Esophagus squamous epithelium (tissue), 5 donors: ENCODE measurements around the gene LARGE1. TPM values are rescaled to one million over a fixed set of nuclear protein-coding genes. Genes with fewer than 3 reads are reported as not detected.

Source experiments
- DNase-seq: peaks from one replicate; lab custom pipeline; 2025; lab: John Stamatoyannopoulos, UW
- H3K27ac ChIP-seq, 4 donors: fragments of 200-600 bp; sonication (generic); one replicate each; pipeline ENCODE4 v1.5.1; 2016 to 2019; ENCODE audit warnings: mild to moderate bottlenecking in 1 of 4
- H3K27me3 ChIP-seq, 4 donors: fragments of 200-600 bp; sonication (generic); 1 replicate in 3 of 4; 2 replicates in 1 of 4; pipeline versions ENCODE4 v1.5.1 to v1.6.0; 2017 to 2021; ENCODE audit warnings: antibody characterized with exemption in 1 of 4
- H3K36me3 ChIP-seq, 3 donors: fragments of 200-600 bp; sonication (generic); one replicate each; pipeline ENCODE4 v1.5.1; 2016 to 2019
- H3K4me1 ChIP-seq, 3 donors: fragments of 200-600 bp; sonication (generic); one replicate each; pipeline ENCODE4 v1.5.1; 2017 to 2019
- H3K4me3 ChIP-seq, 4 donors: fragments of 200-600 bp; sonication (generic); 1 replicate in 3 of 4; 2 replicates in 1 of 4; pipeline ENCODE4 v1.5.1; 2016 to 2019; ENCODE audit warnings: mild to moderate bottlenecking in 2 of 4, moderate library complexity in 1 of 4
- H3K9me3 ChIP-seq, 3 donors: fragments of 200-600 bp; sonication (generic); one replicate each; pipeline ENCODE4 v1.5.1; 2016 to 2019
- POLR2A ChIP-seq, 4 donors: fragments of 450-650 bp; IDR thresholded peaks; one replicate each; pipeline ENCODE4 v1.6.1; 2017; ENCODE audit warnings: antibody characterized with exemption in 4 of 4, mild to moderate bottlenecking in 4 of 4, moderate library complexity in 3 of 4
- WGBS, 2 donors: methylation state at CpG; one replicate each; pipeline ENCODE4 v1.1.5; 2018; 5-methylcytosine and 5-hydroxymethylcytosine counted together
- intact Hi-C: fragments of 100-400 bp; cut with DNase I; formaldehyde crosslinking; loops from one replicate; pipeline ENCODE4 v1.15.0; 2022
- total RNA-seq, 4 donors: library from RNA; depleted of rRNA; stranded (reverse); fragments of >200 nt; gene quantifications; one replicate each; pipeline ENCODE4 v1.1.0, GENCODE V29; 2016
- TF ChIP-seq, protein P1 (sequence below), 6 experiments: fragments of 450-650 bp in 4 of 6; fragments of 200-600 bp in 2 of 6; sonication (generic) in 2 of 6; IDR thresholded peaks; one replicate each; pipeline ENCODE4 v1.5.1; 2016 to 2019; ENCODE audit warnings: antibody characterized with exemption in 6 of 6, mild to moderate bottlenecking in 4 of 6, moderate library complexity in 4 of 6
- donor health status: DM: yes; HTN: yes; CAD: no.

LARGE1 gene
- total RNA-seq, 4 donors from 2014 or later = 5.2 to 15.1 (median 6.6) TPM

DNA sequence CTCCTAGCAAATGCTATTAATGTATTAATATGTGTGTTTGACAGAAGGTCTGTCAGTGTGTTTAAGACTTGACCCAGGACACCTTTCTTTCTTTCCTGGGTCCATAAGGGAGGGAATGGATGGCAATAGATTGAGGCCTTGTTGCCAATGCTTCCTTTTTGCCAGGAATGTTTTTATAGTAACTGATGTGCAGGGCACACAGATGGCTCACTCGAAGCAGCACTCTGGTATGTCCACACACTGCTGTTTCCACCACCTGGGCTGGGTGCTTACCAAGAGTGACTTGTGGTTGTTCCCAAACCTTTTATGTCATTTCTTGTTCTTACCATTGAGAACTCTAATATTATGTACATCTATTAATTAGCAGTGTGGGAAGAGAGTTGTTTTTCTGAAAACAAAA lies 465.2 kb downstream of the LARGE1 start:
- no peaks in the 10 kb centered on the region for H3K4me1 ChIP-seq
- no peak overlapping the region for H3K4me3 ChIP-seq
- H3K27me3 ChIP-seq = no peaks in the 10 kb centered on the region
- no peaks in the 10 kb centered on the region for H3K9me3 ChIP-seq
- intact Hi-C loops = no loop called here
- H3K36me3 ChIP-seq = no peaks in the 10 kb centered on the region
- no peak for DNase-seq
- no peak overlapping the region for H3K27ac ChIP-seq
- TF ChIP-seq, protein P1, sequence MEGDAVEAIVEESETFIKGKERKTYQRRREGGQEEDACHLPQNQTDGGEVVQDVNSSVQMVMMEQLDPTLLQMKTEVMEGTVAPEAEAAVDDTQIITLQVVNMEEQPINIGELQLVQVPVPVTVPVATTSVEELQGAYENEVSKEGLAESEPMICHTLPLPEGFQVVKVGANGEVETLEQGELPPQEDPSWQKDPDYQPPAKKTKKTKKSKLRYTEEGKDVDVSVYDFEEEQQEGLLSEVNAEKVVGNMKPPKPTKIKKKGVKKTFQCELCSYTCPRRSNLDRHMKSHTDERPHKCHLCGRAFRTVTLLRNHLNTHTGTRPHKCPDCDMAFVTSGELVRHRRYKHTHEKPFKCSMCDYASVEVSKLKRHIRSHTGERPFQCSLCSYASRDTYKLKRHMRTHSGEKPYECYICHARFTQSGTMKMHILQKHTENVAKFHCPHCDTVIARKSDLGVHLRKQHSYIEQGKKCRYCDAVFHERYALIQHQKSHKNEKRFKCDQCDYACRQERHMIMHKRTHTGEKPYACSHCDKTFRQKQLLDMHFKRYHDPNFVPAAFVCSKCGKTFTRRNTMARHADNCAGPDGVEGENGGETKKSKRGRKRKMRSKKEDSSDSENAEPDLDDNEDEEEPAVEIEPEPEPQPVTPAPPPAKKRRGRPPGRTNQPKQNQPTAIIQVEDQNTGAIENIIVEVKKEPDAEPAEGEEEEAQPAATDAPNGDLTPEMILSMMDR (IDR thresholded peaks at IDR 0.05) = no peak
- no peak for TF ChIP-seq POLR2A (IDR thresholded peaks at IDR 0.05)
- WGBS, 2 donors = 67 to 100% methylated on average over 1 of the region's 1 CpG

DNA sequence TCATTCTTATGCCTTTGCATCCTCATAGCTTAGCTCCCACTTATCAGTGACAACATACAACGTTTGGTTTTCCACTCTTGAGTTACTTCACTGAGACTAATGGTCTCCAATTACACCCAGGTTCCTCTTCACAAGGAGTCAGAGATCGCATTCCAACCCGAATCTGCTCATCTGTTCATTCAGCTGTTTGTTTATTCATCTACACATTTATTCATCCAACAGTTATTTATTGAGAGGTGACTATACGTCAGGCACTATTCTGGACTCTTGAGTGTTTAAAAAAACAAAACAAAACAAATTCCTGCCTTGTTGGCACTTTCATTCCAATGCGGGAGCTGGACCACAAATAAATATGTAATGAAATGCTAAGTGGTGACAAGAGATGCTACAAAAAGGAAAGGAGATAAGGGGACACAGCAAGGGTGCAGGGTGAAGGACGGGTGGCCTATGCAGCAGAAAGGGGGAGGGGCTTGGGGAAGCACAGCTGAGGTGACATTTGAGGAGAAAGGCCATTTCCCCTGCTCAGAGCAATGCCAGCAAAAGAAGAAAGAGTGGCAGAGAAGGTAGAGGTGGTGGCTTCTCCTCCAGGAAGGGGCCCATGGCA lies 468.3 kb downstream of the LARGE1 start:
- intact Hi-C loops = no loop called here
- Histone ChIP-seq H3K36me3 (no peaks in the 10 kb centered on the region), H3K4me3 (no peak overlapping the region), H3K27ac (no peak overlapping the region), H3K4me1 (no peaks in the 10 kb centered on the region), H3K9me3 (no peaks in the 10 kb centered on the region), H3K27me3 (no peaks in the 10 kb centered on the region)
- DNase-seq = no peak
- 66 to 68% methylated on average over 6 of the region's 6 CpGs for WGBS, 2 donors
- TF ChIP-seq POLR2A (IDR thresholded peaks at IDR 0.05) = no peak
- TF ChIP-seq, protein P1 (IDR thresholded peaks at IDR 0.05) = no peak

DNA sequence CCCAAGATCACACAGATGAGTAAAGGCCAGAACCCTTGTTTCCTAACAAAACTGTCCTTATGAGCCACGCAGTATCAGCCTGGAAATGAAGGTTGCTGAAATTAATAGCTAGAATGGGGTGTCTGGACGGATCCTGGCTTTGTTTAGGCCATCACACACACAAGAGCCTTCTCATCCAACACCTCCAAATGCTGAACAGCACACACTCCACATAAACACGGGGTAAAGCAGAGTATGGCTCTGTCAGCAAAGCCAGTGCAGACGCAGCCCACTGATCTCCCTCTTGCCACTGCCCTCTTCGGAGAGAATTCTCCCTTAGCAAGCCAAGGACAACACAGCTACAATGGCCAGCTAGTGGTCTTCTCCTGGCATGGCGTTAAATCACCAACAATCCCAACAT lies 469.5 kb downstream of the LARGE1 start:
- Histone ChIP-seq H3K36me3 (no peaks in the 10 kb centered on the region), H3K27me3 (no peaks in the 10 kb centered on the region), H3K4me3 (no peak overlapping the region), H3K27ac (no peak overlapping the region), H3K9me3 (no peaks in the 10 kb centered on the region), H3K4me1 (no peaks in the 10 kb centered on the region)
- DNase-seq = no peak
- 70 to 81% methylated on average over 6 of the region's 6 CpGs for WGBS, 2 donors
- TF ChIP-seq, protein P1 (IDR thresholded peaks at IDR 0.05) = no peak
- no peak for TF ChIP-seq POLR2A (IDR thresholded peaks at IDR 0.05)
- intact Hi-C loops = no loop called here

DNA sequence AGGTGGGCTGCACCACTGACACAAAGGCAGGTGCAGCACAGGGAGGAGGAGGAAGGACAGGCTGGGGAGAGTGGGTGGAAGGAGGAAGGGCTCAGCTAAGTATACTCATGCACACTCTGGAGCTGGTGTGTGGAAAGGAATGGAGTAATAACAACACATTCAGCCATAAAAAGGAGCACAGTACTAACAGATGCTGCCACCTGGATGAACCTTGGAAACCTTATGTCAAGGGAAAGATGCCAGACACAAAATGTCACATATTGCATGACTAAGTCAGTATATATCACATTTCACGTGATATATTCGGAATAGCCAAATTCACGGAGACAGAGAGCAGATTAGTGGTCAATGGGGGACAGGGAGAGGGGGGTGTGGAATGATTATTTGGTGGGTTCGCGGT lies 472.5 kb downstream of the LARGE1 start:
- 85 to 91% methylated on average over 5 of the region's 5 CpGs for WGBS, 2 donors
- Histone ChIP-seq H3K4me3 (no peak overlapping the region), H3K4me1 (no peaks in the 10 kb centered on the region), H3K27me3 (no peaks in the 10 kb centered on the region), H3K36me3 (no peaks in the 10 kb centered on the region), H3K27ac (no peak overlapping the region), H3K9me3 (no peaks in the 10 kb centered on the region)
- TF ChIP-seq, protein P1 (IDR thresholded peaks at IDR 0.05) = no peak
- no peak for TF ChIP-seq POLR2A (IDR thresholded peaks at IDR 0.05)
- DNase-seq = no peak
- intact Hi-C loops = no loop called here

DNA sequence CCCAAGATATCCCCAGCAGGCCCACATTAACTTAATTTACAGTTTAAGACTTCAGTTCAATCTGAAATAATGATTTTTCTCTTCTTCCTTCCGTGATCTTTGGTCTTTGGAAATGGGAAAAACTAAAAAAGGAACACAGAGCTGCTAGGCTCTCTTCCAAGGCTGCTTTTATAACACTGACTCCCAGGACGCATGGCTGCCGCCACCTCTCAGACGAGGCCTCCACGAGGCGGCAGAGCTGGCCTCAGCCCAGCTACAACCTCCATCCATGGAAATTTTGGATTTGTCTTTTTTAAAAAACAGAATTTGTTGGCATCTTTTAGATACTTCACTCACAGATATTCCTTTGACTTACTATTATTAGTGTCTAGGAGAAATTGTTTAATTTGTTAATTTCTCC lies 476.6 kb downstream of the LARGE1 start:
- no peak for DNase-seq
- TF ChIP-seq, protein P1 (IDR thresholded peaks at IDR 0.05) = no peak
- intact Hi-C loops = no loop called here
- 75 to 79% methylated on average over 6 of the region's 6 CpGs for WGBS, 2 donors
- Histone ChIP-seq H3K27ac (no peak overlapping the region), H3K4me3 (no peak overlapping the region), H3K4me1 (peaks cover 0 to 8% (median 0%) of the 10 kb centered on the region in 3 donors), H3K9me3 (no peaks in the 10 kb centered on the region), H3K36me3 (no peaks in the 10 kb centered on the region), H3K27me3 (no peaks in the 10 kb centered on the region)
